IPS-18a (cell line): ENCODE measurements around the gene UGP2.

Experiments
- H3K27ac ChIP-seq: one replicate; pipeline ENCODE4 v1.5.1; 2013; ENCODE audit warnings: low read length
- H3K27me3 ChIP-seq: one replicate; pipeline ENCODE4 v1.6.1; 2013; ENCODE audit warnings: mild to moderate bottlenecking, low read length; ENCODE audit not compliant: control insufficient read depth, insufficient read depth
- H3K36me3 ChIP-seq: one replicate; pipeline ENCODE4 v1.6.1; 2013; ENCODE audit warnings: low read depth, low read length; ENCODE audit not compliant: control insufficient read depth
- H3K4me1 ChIP-seq: one replicate; pipeline ENCODE4 v1.6.1; 2013; ENCODE audit warnings: low read depth, low read length; ENCODE audit not compliant: control insufficient read depth
- H3K4me3 ChIP-seq: one replicate; pipeline ENCODE4 v1.5.1; 2013; ENCODE audit warnings: low read length
- H3K9ac ChIP-seq: one replicate; pipeline ENCODE4 v1.6.1; 2013; ENCODE audit warnings: mild to moderate bottlenecking, low read length, moderate library complexity
- H3K9me3 ChIP-seq: one replicate; pipeline ENCODE4 v1.6.1; 2013; ENCODE audit warnings: low read depth, low read length; ENCODE audit not compliant: control insufficient read depth

The UGP2 gene

GRCh38 chr2:63870679-63871078 lies 29.0 kb downstream of the UGP2 start:
- no peaks in the 10 kb centered on the region for H3K27me3 ChIP-seq
- H3K9ac ChIP-seq, result no peak overlapping the region
- H3K9me3 ChIP-seq, result no peaks in the 10 kb centered on the region
- H3K4me1 ChIP-seq, result peaks cover 5% of the 10 kb centered on the region
- no peak overlapping the region for H3K27ac ChIP-seq
- H3K4me3 ChIP-seq, result no peak overlapping the region
- peaks cover 73% of the 10 kb centered on the region for H3K36me3 ChIP-seq

- H3K4me1 ChIP-seq, result peaks cover 8% of the 10 kb centered on the region
- no peak overlapping the region for H3K27ac ChIP-seq
- H3K9ac ChIP-seq, result no peak overlapping the region
- no peaks in the 10 kb centered on the region for H3K9me3 ChIP-seq
- no peaks in the 10 kb centered on the region for H3K27me3 ChIP-seq
- peaks cover 73% of the 10 kb centered on the region for H3K36me3 ChIP-seq
- H3K4me3 ChIP-seq, result no peak overlapping the region
Observed at GRCh38 chr2:63871864-63872263, 30.2 kb downstream of the UGP2 start.

- Histone ChIP-seq H3K36me3 (peaks cover 71% of the 10 kb centered on the region), H3K27ac (no peak overlapping the region), H3K27me3 (no peaks in the 10 kb centered on the region), H3K9ac (no peak overlapping the region), H3K4me3 (no peak overlapping the region), H3K4me1 (peaks cover 5% of the 10 kb centered on the region), H3K9me3 (no peaks in the 10 kb centered on the region)
Observed at GRCh38 chr2:63872571-63873328, 31.1 kb downstream of the UGP2 start.

GRCh38 chr2:63874204-63875130 lies 32.8 kb downstream of the UGP2 start:
- H3K27ac ChIP-seq, result no peak overlapping the region
- H3K4me3 ChIP-seq, result no peak overlapping the region
- no peaks in the 10 kb centered on the region for H3K27me3 ChIP-seq
- H3K36me3 ChIP-seq, result peaks cover 67% of the 10 kb centered on the region
- no peaks in the 10 kb centered on the region for H3K9me3 ChIP-seq
- no peak overlapping the region for H3K9ac ChIP-seq
- peaks cover 16% of the 10 kb centered on the region for H3K4me1 ChIP-seq

- no peak overlapping the region for H3K9ac ChIP-seq
- H3K27ac ChIP-seq, result no peak overlapping the region
- no peak overlapping the region for H3K4me3 ChIP-seq
- H3K27me3 ChIP-seq, result no peaks in the 10 kb centered on the region
- peaks cover 65% of the 10 kb centered on the region for H3K36me3 ChIP-seq
- peaks cover 20% of the 10 kb centered on the region for H3K4me1 ChIP-seq
- no peaks in the 10 kb centered on the region for H3K9me3 ChIP-seq
Observed at GRCh38 chr2:63875131-63875527, 33.4 kb downstream of the UGP2 start.

GRCh38 chr2:63875559-63876245 lies 34.0 kb downstream of the UGP2 start:
- peaks cover 70% of the 10 kb centered on the region for H3K36me3 ChIP-seq

GRCh38 chr2:63876311-63876710 lies 34.6 kb downstream of the UGP2 start:
- no peak overlapping the region for H3K27ac ChIP-seq
- no peak overlapping the region for H3K9ac ChIP-seq
- H3K27me3 ChIP-seq, result no peaks in the 10 kb centered on the region
- no peaks in the 10 kb centered on the region for H3K9me3 ChIP-seq
- H3K36me3 ChIP-seq, result peaks cover 75% of the 10 kb centered on the region
- no peak overlapping the region for H3K4me3 ChIP-seq
- peaks cover 30% of the 10 kb centered on the region for H3K4me1 ChIP-seq

More at GRCh38 chr2:63875559-63876245, 34.0 kb downstream of the UGP2 start:
- Histone ChIP-seq H3K27me3 (no peaks in the 10 kb centered on the region), H3K4me3 (no peak overlapping the region), H3K4me1 (peaks cover 26% of the 10 kb centered on the region), H3K27ac (no peak overlapping the region), H3K9me3 (no peaks in the 10 kb centered on the region), H3K9ac (no peak overlapping the region)

- no peaks in the 10 kb centered on the region for H3K9me3 ChIP-seq
- H3K4me1 ChIP-seq, result peaks cover 30% of the 10 kb centered on the region
- H3K36me3 ChIP-seq, result peaks cover 78% of the 10 kb centered on the region
- H3K4me3 ChIP-seq, result no peak overlapping the region
- H3K27ac ChIP-seq, result no peak overlapping the region
- H3K27me3 ChIP-seq, result no peaks in the 10 kb centered on the region
- no peak overlapping the region for H3K9ac ChIP-seq
Observed at GRCh38 chr2:63878486-63878885, 36.8 kb downstream of the UGP2 start.

- H3K9ac ChIP-seq, result no peak overlapping the region
- H3K27ac ChIP-seq, result no peak overlapping the region
- H3K4me1 ChIP-seq, result peaks cover 30% of the 10 kb centered on the region
- peak overlapping the region; percentile 9 for H3K4me3 ChIP-seq
- peaks cover 76% of the 10 kb centered on the region for H3K36me3 ChIP-seq
- no peaks in the 10 kb centered on the region for H3K27me3 ChIP-seq
- H3K9me3 ChIP-seq, result no peaks in the 10 kb centered on the region
Observed at GRCh38 chr2:63879876-63880433, 38.3 kb downstream of the UGP2 start.

- H3K4me1 ChIP-seq, result peaks cover 30% of the 10 kb centered on the region
- no peak overlapping the region for H3K27ac ChIP-seq
- no peaks in the 10 kb centered on the region for H3K27me3 ChIP-seq
- H3K9me3 ChIP-seq, result no peaks in the 10 kb centered on the region
- H3K4me3 ChIP-seq, result no peak overlapping the region
- H3K36me3 ChIP-seq, result peaks cover 76% of the 10 kb centered on the region
- no peak overlapping the region for H3K9ac ChIP-seq
Observed at GRCh38 chr2:63880625-63881024, 38.9 kb downstream of the UGP2 start.

- Histone ChIP-seq H3K4me1 (peaks cover 30% of the 10 kb centered on the region), H3K4me3 (no peak overlapping the region), H3K27ac (no peak overlapping the region), H3K36me3 (peaks cover 76% of the 10 kb centered on the region), H3K9me3 (no peaks in the 10 kb centered on the region), H3K27me3 (no peaks in the 10 kb centered on the region), H3K9ac (no peak overlapping the region)
Observed at GRCh38 chr2:63881205-63881604, 39.5 kb downstream of the UGP2 start.
